GM12874 (cell line): Measurements from ENCODE around the gene NOL11.

Experiments
- CTCF ChIP-seq: IDR thresholded peaks from 2 replicates; pipeline ENCODE4 v1.5.1; 2011; ENCODE audit warnings: low read depth, mild to moderate bottlenecking, control low read depth, low read length, moderate library complexity; ENCODE audit not compliant: insufficient read depth

Gene NOL11

GRCh38 chr17:67717624-67718324 is at the start of gene NOL11:
Gene NOL11, plus strand, starts transcription at chr17:67717936. Its CDS starts 12 bp downstream, at chr17:67717948.
- peak; percentile 92 for TF ChIP-seq CTCF

- no peak for TF ChIP-seq CTCF
Observed at GRCh38 chr17:67671493-67671892, 46.2 kb upstream of the NOL11 start.

- no peak for TF ChIP-seq CTCF
Observed at GRCh38 chr17:67672592-67673335, 45.0 kb upstream of the NOL11 start.

- no peak for TF ChIP-seq CTCF
Observed at GRCh38 chr17:67675481-67675880, 42.3 kb upstream of the NOL11 start.

GRCh38 chr17:67676305-67676704 is 41.4 kb upstream of the NOL11 start:
- no peak for TF ChIP-seq CTCF

GRCh38 chr17:67678414-67678813 is 39.3 kb upstream of the NOL11 start:
- TF ChIP-seq CTCF = no peak

GRCh38 chr17:67679225-67679624 is 38.5 kb upstream of the NOL11 start:
- TF ChIP-seq CTCF = no peak
